Adrenal gland (tissue), 12 donors: ENCODE measurements around the gene MYOCD. TPM values are rescaled to one million over a fixed set of nuclear protein-coding genes. Genes with fewer than 3 reads are reported as not detected.

Experiments
- DNase-seq, 7 donors: peaks; one replicate each; pipeline ENCODE4 v3.0.0-alpha.2; 2019 to 2020
- H3K27ac ChIP-seq, 5 donors: fragments of 200-600 bp; sonication (generic) in 4 of 5; 1 replicate in 3 of 5; 2 replicates in 2 of 5; pipeline versions ENCODE4 v1.5.1 to v1.8.0; 2016 to 2020; ENCODE audit warnings: mild to moderate bottlenecking in 1 of 5
- H3K27me3 ChIP-seq: fragments of 200-600 bp; 2 replicates; pipeline ENCODE4 v1.8.0; 2021
- H3K36me3 ChIP-seq, 2 donors: fragments of 200-600 bp; replicated peaks in 1 of 2; 1 replicate in 1 of 2; 2 replicates in 1 of 2; pipeline versions ENCODE4 v1.5.1 to v1.8.0; 2018 to 2022
- H3K4me1 ChIP-seq, 2 donors: fragments of 200-600 bp; replicated peaks in 1 of 2; 1 replicate in 1 of 2; 2 replicates in 1 of 2; pipeline versions ENCODE4 v1.5.1 to v1.8.0; 2018 to 2021
- H3K4me3 ChIP-seq, 4 donors: fragments of 200-600 bp; sonication (generic) in 3 of 4; one replicate each; pipeline ENCODE4 v1.5.1; 2016 to 2018
- H3K9me3 ChIP-seq, 3 donors: fragments of 200-600 bp; sonication (generic) in 1 of 3; replicated peaks in 1 of 3; 1 replicate in 2 of 3; 2 replicates in 1 of 3; pipeline versions ENCODE4 v1.5.1 to v1.8.0; 2016 to 2021
- POLR2A ChIP-seq, 2 donors: fragments of 450-650 bp; IDR thresholded peaks; one replicate each; pipeline ENCODE4 v1.6.1; 2017; ENCODE audit warnings: antibody characterized with exemption in 2 of 2, mild to moderate bottlenecking in 2 of 2, moderate library complexity in 1 of 2
- WGBS, 4 donors: extraction: QIAGEN DNeasy Blood & Tissue Kit in 2 of 4; methylation state at CpG; one replicate each; pipeline versions ENCODE4 v1.1.5 to v1.1.7; 2013 to 2017; 5-methylcytosine and 5-hydroxymethylcytosine counted together
- intact Hi-C, 2 donors: fragments of 100-400 bp; cut with DNase I; formaldehyde crosslinking; loops; one replicate each; pipeline versions ENCODE4 v1.14.1 to v1.15.0; 2022 to 2023
- polyA plus RNA-seq, 3 donors: library from polyadenylated mRNA; stranded (reverse); fragments of 200-250 nt in 2 of 3; fragments of 350-450 nt in 1 of 3; fragmentation: Illumina TruSeq in 1 of 3; extraction: RNeasy Lipid Tissue Mini Kit (QIAGEN cat#74804) in 1 of 3; gene quantifications; one replicate each; pipeline ENCODE4 v1.2.3, GENCODE V29; 2013 to 2014
- total RNA-seq, 9 donors: library from RNA; depleted of rRNA in 4 of 9; stranded (reverse); fragments of >200 nt in 4 of 9; fragments of 120-200 nt in 1 of 9; fragmentation: NEBNext Ultra II Directional in 1 of 9; extraction: Animal tissue kit (Norgen Biotek cat#: 25700) in 1 of 9; gene quantifications; one replicate each; pipeline versions ENCODE4 v1.1.0 to v1.2.4, GENCODE V29; 2013 to 2023
- TF ChIP-seq, protein P1 (sequence below), 6 experiments: fragments of 450-650 bp in 4 of 6; fragments of 200-600 bp in 2 of 6; sonication (generic) in 1 of 6; IDR thresholded peaks; 1 replicate in 5 of 6; 2 replicates in 1 of 6; pipeline versions ENCODE4 v1.5.1 to v1.8.0; 2016 to 2021; ENCODE audit warnings: antibody characterized with exemption in 6 of 6, mild to moderate bottlenecking in 2 of 6, moderate library complexity in 1 of 6
- donor health status: healthy with polysubstance abuse.
- donor health status: Bipolar disorder and iron deficiency.
- donor health status: DM: yes; HTN: yes; CAD: no.
- donor health status: DM: no; HTN: no; CAD: no.
- donor health status: DM: no; HTN: no; CAD: no.
- donor health status: DM: yes; HTN: yes; CAD: no.

The MYOCD gene
- total and polyA plus RNA-seq, 12 donors: 0.18 to 4.3 (median 0.97) TPM

DNA sequence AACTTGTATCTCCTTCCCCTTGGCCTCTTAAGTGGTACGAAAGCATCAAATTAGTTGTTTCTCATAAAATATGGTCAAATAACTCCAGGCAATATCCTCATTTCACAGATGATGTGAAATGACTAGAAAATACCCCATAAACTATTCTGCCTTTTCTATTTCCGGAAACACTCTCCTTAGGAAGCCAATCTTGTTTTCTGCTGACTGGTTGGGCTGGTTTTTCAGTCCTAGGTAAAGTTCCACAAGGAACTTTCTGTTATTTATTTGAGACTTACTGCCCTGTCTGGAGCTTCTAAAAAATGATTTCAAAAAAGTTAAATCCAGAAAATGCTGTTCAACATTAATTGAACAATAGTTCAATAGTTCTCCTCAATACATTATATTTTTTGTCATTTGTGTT lies 7.3 kb downstream of the MYOCD start:
- intact Hi-C loops: no loop called here
- TF ChIP-seq, protein P1, sequence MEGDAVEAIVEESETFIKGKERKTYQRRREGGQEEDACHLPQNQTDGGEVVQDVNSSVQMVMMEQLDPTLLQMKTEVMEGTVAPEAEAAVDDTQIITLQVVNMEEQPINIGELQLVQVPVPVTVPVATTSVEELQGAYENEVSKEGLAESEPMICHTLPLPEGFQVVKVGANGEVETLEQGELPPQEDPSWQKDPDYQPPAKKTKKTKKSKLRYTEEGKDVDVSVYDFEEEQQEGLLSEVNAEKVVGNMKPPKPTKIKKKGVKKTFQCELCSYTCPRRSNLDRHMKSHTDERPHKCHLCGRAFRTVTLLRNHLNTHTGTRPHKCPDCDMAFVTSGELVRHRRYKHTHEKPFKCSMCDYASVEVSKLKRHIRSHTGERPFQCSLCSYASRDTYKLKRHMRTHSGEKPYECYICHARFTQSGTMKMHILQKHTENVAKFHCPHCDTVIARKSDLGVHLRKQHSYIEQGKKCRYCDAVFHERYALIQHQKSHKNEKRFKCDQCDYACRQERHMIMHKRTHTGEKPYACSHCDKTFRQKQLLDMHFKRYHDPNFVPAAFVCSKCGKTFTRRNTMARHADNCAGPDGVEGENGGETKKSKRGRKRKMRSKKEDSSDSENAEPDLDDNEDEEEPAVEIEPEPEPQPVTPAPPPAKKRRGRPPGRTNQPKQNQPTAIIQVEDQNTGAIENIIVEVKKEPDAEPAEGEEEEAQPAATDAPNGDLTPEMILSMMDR (IDR thresholded peaks at IDR 0.05): no peak
- no peak for TF ChIP-seq POLR2A (IDR thresholded peaks at IDR 0.05)
- Histone ChIP-seq H3K4me3 (no peak overlapping the region), H3K36me3 (no peaks in the 10 kb centered on the region), H3K9me3 (no peaks in the 10 kb centered on the region), H3K27ac (no peak overlapping the region), H3K27me3 (peaks cover 3% of the 10 kb centered on the region), H3K4me1 (no peaks in the 10 kb centered on the region)
- no peak for DNase-seq
- 63 to 73% (median 69%) methylated on average over 2 of the region's 2 CpGs for WGBS, 4 donors

DNA sequence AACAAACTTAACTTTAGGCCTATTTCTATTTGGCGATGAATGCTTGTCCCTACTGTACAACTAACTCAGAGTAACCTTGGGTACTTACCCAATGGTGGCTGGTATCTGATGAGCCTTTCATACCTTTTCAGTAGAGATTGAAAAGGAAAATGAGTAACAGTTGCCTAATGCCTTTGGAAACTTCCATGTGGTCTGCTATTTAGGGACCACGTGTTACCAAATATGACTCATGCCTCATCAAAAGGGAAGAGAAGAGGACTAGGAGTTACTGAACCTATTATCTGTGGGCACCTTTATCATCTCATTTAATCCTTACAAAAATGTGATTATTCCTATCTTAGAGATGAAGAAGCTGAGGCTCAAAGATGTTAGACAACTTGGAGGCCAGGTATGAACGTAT lies 8.1 kb downstream of the MYOCD start:
- no peaks in the 10 kb centered on the region for H3K4me1 ChIP-seq
- no peak for TF ChIP-seq POLR2A (IDR thresholded peaks at IDR 0.05)
- TF ChIP-seq, protein P1 (IDR thresholded peaks at IDR 0.05): no peak
- intact Hi-C loops: no loop called here
- no peaks in the 10 kb centered on the region for H3K36me3 ChIP-seq
- H3K4me3 ChIP-seq: no peak overlapping the region
- DNase-seq: no peak
- H3K9me3 ChIP-seq: no peaks in the 10 kb centered on the region
- H3K27me3 ChIP-seq: peaks cover 3% of the 10 kb centered on the region
- WGBS, 4 donors: 70 to 83% (median 81%) methylated on average over 3 of the region's 3 CpGs
- H3K27ac ChIP-seq: no peak overlapping the region

DNA sequence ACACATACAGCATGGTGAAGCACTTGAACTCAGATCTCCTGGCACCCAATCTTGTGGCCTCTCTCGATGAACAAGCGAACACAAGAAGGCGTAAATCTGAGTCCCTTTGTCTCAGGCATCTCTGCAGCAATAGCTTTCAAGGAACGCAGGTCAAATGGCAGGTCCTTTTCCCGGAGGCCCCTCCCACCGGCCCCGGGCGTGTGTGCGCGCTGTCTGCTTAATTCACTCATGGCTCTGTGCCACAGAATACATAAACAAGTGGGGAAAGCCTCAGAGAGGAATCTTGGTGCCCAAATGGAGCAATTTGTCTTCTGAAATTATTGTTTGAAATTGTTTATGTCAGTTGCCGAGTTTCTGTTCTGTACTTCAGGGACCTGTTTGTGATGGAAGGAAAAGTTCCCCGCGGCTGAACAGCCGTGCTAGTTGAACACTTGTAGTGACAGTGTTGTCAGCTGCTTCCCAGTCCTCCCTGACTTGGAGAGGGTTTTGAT lies 14.8 kb downstream of the MYOCD start:
- Histone ChIP-seq H3K27ac (no peak overlapping the region), H3K27me3 (peaks cover 2% of the 10 kb centered on the region), H3K4me1 (no peaks in the 10 kb centered on the region), H3K4me3 (no peak overlapping the region), H3K9me3 (no peaks in the 10 kb centered on the region), H3K36me3 (no peaks in the 10 kb centered on the region)
- intact Hi-C loops: no loop called here
- DNase-seq: no peak
- 56 to 66% (median 62%) methylated on average over 14 of the region's 14 CpGs for WGBS, 4 donors
- TF ChIP-seq POLR2A (IDR thresholded peaks at IDR 0.05): no peak
- TF ChIP-seq, protein P1 (IDR thresholded peaks at IDR 0.05): no peak

DNA sequence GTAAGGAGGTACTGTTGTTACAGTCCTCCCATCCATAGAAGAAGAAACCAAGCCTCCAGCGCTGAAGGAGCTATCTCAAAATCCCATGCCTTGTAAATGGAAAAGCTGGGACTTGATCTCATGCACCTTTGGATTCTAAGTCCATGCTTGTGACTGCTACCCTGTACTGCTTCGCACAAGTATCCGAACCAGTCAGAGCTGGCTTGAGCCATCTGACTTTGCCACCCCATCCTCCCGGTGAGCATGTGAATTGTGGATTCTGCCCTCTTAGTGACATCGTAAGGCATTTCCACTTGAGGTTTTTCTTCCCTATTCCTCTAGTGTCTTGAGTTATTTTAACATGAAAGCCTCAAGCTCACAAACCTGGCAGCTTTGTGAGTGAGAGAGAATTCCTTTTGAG lies 15.3 kb downstream of the MYOCD start:
- TF ChIP-seq, protein P1 (IDR thresholded peaks at IDR 0.05): no peak
- no peak for TF ChIP-seq POLR2A (IDR thresholded peaks at IDR 0.05)
- no peaks in the 10 kb centered on the region for H3K36me3 ChIP-seq
- no peak overlapping the region for H3K4me3 ChIP-seq
- no peak for DNase-seq
- intact Hi-C loops: no loop called here
- WGBS, 4 donors: 83 to 86% (median 84%) methylated on average over 5 of the region's 5 CpGs
- no peak overlapping the region for H3K27ac ChIP-seq
- H3K27me3 ChIP-seq: no peaks in the 10 kb centered on the region
- H3K9me3 ChIP-seq: no peaks in the 10 kb centered on the region
- H3K4me1 ChIP-seq: no peaks in the 10 kb centered on the region
